Measurements from ENCODE around the gene FOXP1.

FOXP1 gene

GRCh38 chr3:71064291-71064955, 519.1 kb downstream of the FOXP1 start:
- no peak for FAIRE-seq

- FAIRE-seq: no peak
Measured at GRCh38 chr3:71063773-71064290, 519.7 kb downstream of the FOXP1 start.

- no peak for FAIRE-seq
Measured at GRCh38 chr3:71062952-71063772, 520.4 kb downstream of the FOXP1 start.

GRCh38 chr3:71062037-71062932, 521.2 kb downstream of the FOXP1 start:
- FAIRE-seq: no peak

GRCh38 chr3:71061581-71061980, 521.9 kb downstream of the FOXP1 start:
- no peak for FAIRE-seq

- FAIRE-seq: no peak
Measured at GRCh38 chr3:71061037-71061436, 522.5 kb downstream of the FOXP1 start.

- no peak for FAIRE-seq
Measured at GRCh38 chr3:71060536-71060935, 523.0 kb downstream of the FOXP1 start.

- no peak for FAIRE-seq
Measured at GRCh38 chr3:71057526-71057894, 526.0 kb downstream of the FOXP1 start.

GRCh38 chr3:71056327-71056726, 527.2 kb downstream of the FOXP1 start:
- no peak for FAIRE-seq

- FAIRE-seq: no peak
Measured at GRCh38 chr3:71055257-71056001, 528.1 kb downstream of the FOXP1 start.

- no peak for FAIRE-seq
Measured at GRCh38 chr3:71054312-71054711, 529.2 kb downstream of the FOXP1 start.

- no peak for FAIRE-seq
Measured at GRCh38 chr3:71053495-71053894, 530.0 kb downstream of the FOXP1 start.

GRCh38 chr3:71052716-71053115, 530.8 kb downstream of the FOXP1 start:
- no peak for FAIRE-seq

GRCh38 chr3:71051893-71052687, 531.4 kb downstream of the FOXP1 start:
- no peak for FAIRE-seq

- FAIRE-seq: no peak
Measured at GRCh38 chr3:71051259-71051595, 532.3 kb downstream of the FOXP1 start.

- no peak for FAIRE-seq
Measured at GRCh38 chr3:71050538-71051258, 532.8 kb downstream of the FOXP1 start.

- FAIRE-seq: no peak
Measured at GRCh38 chr3:71050166-71050537, 533.4 kb downstream of the FOXP1 start.

- FAIRE-seq: no peak
Measured at GRCh38 chr3:71048948-71049347, 534.6 kb downstream of the FOXP1 start.

GRCh38 chr3:71047616-71048531, 535.7 kb downstream of the FOXP1 start:
- no peak for FAIRE-seq

- FAIRE-seq: no peak
Measured at GRCh38 chr3:71046791-71047190, 536.7 kb downstream of the FOXP1 start.

Measured in A204.1 (cell line).